Fibroblast of lung (primary cell): ENCODE results near the gene OAS1.

ENCODE experiments used
- CTCF ChIP-seq, 2 donors: IDR thresholded peaks in 1 of 2; conservative IDR thresholded peaks in 1 of 2; 1 replicate in 1 of 2; 2 replicates in 1 of 2; pipeline ENCODE4 v1.5.1; 2011 to 2012; ENCODE audit warnings: low read length in 2 of 2, control low read depth in 1 of 2, inconsistent platforms in 1 of 2, low read depth in 1 of 2, mild to moderate bottlenecking in 1 of 2
- EZH2 ChIP-seq: IDR thresholded peaks from 2 replicates; pipeline ENCODE4 v1.5.1; 2012; ENCODE audit warnings: low read length, control low read depth, mild to moderate bottlenecking; ENCODE audit errors: missing control alignments

- TF ChIP-seq EZH2 (no peak), CTCF (conservative IDR thresholded peaks at IDR 0.05 in 1 of 2, IDR thresholded peaks at IDR 0.05 in 1 of 2; ENCODE audit: low read depth in 1 of 2, low read length in 2 of 2) (no peak)
Observed at GRCh38 chr12:112928978-112929377, 22.2 kb downstream of the OAS1 start.
